H1 (cell line): ENCODE results near the gene MYLK3. TPM values are rescaled to one million over a fixed set of nuclear protein-coding genes. Genes with fewer than 3 reads are reported as not detected.

Experiments
- CTCF ChIA-PET: fragments of 300-600 bp; sonication (Branson Sonifier 250); formaldehyde crosslinking; loops from one replicate; lab custom pipeline; 2021; ENCODE audit not compliant: partially characterized antibody; lab: Charles Lee
- POLR2A ChIA-PET: fragments of 300-600 bp; sonication (Branson Sonifier 250); formaldehyde crosslinking; loops from one replicate; lab custom pipeline; 2021; ENCODE audit warnings: inconsistent platforms; ENCODE audit not compliant: partially characterized antibody; lab: Charles Lee
- DNase-seq, 2 experiments: peaks; one replicate each; pipeline versions ENCODE4 v3.0.0 to v3.0.0-alpha.2; 2010 to 2022; ENCODE audit warnings: low spot score in 2 of 2, low read depth in 1 of 2, mixed read lengths in 1 of 2
- FAIRE-seq: peaks from 2 replicates; lab custom pipeline; 2011; peaks lifted over from hg19 to GRCh38; lab: Jason Lieb, UNC
- H2AFZ ChIP-seq: 2 replicates; pipeline ENCODE4 v1.8.1; 2012; ENCODE audit warnings: low read length, inconsistent platforms
- H2AK5ac ChIP-seq: 2 replicates; pipeline ENCODE4 v1.6.1; 2013; ENCODE audit warnings: low read depth, low read length
- H2BK120ac ChIP-seq: replicated peaks from 2 replicates; pipeline ENCODE3; 2013; ENCODE audit warnings: low read depth, low read length, inconsistent platforms
- H2BK12ac ChIP-seq: 2 replicates; pipeline ENCODE4 v1.6.1; 2013; ENCODE audit warnings: low read depth, low read length
- H2BK15ac ChIP-seq: 2 replicates; pipeline ENCODE4 v1.6.1; 2013; ENCODE audit warnings: low read length
- H2BK20ac ChIP-seq: 2 replicates; pipeline ENCODE4 v1.6.1; 2013; ENCODE audit warnings: low read length
- H2BK5ac ChIP-seq: 2 replicates; pipeline ENCODE4 v1.6.1; 2013; ENCODE audit warnings: low read depth, low read length
- H3K14ac ChIP-seq: 2 replicates; pipeline ENCODE4 v1.6.1; 2013; ENCODE audit warnings: inconsistent platforms; ENCODE audit not compliant: insufficient read length
- H3K18ac ChIP-seq: 2 replicates; pipeline ENCODE4 v1.6.1; 2013; ENCODE audit warnings: low read length; ENCODE audit errors: extremely low read depth
- H3K23ac ChIP-seq: 2 replicates; pipeline ENCODE4 v1.6.1; 2013; ENCODE audit warnings: inconsistent platforms; ENCODE audit not compliant: insufficient read length
- H3K23me2 ChIP-seq: 2 replicates; pipeline ENCODE4 v1.6.1; 2013; ENCODE audit warnings: low read depth, low read length
- H3K27ac ChIP-seq: 2 replicates; pipeline ENCODE4 v1.6.1; 2011; ENCODE audit warnings: low read depth, low read length, inconsistent platforms
- H3K27me3 ChIP-seq, 4 experiments: replicated peaks in 1 of 4; 1 replicate in 1 of 4; 2 replicates in 3 of 4; pipeline versions ENCODE4 v1.6.1 to v1.8.1; 2011 to 2013; ENCODE audit warnings: low read length in 3 of 4, mild to moderate bottlenecking in 3 of 4, inconsistent platforms in 2 of 4, mixed read lengths in 2 of 4, moderate library complexity in 1 of 4; ENCODE audit not compliant: control insufficient read depth in 3 of 4, insufficient read depth in 3 of 4; ENCODE audit errors: extremely low read depth in 1 of 4
- H3K36me3 ChIP-seq, 4 experiments: 2 replicates each; pipeline versions ENCODE4 v1.6.1 to v1.8.1; 2011 to 2013; ENCODE audit warnings: mild to moderate bottlenecking in 4 of 4, low read length in 3 of 4, moderate library complexity in 2 of 4, control low read depth in 1 of 4, inconsistent platforms in 1 of 4; ENCODE audit not compliant: insufficient read depth in 4 of 4, control insufficient read depth in 2 of 4
- H3K4ac ChIP-seq: replicated peaks from 2 replicates; pipeline ENCODE3; 2013; ENCODE audit warnings: low read length, low read depth, mixed read lengths, inconsistent platforms; ENCODE audit not compliant: insufficient read length
- H3K4me1 ChIP-seq, 4 experiments: replicated peaks in 1 of 4; 1 replicate in 1 of 4; 2 replicates in 3 of 4; pipeline versions ENCODE4 v1.6.1 to v1.8.1; 2011 to 2013; ENCODE audit warnings: low read length in 3 of 4, inconsistent platforms in 2 of 4, mixed read lengths in 1 of 4; ENCODE audit not compliant: insufficient read depth in 4 of 4, control insufficient read depth in 3 of 4
- H3K4me2 ChIP-seq, 2 experiments: 2 replicates each; pipeline versions ENCODE4 v1.6.1 to v1.8.1; 2011 to 2013; ENCODE audit warnings: low read depth in 2 of 2, low read length in 2 of 2, control low read depth in 1 of 2, inconsistent platforms in 1 of 2, mild to moderate bottlenecking in 1 of 2; ENCODE audit not compliant: insufficient read depth in 1 of 2
- H3K4me3 ChIP-seq, 4 experiments: fragments of 200-600, 300-600 bp in 1 of 4; sonication (generic), shearing (Covaris generic), sonication (Bioruptor Twin) in 1 of 4; 2 replicates each; pipeline versions ENCODE4 v1.5.1 to v1.8.1; 2011 to 2016; ENCODE audit warnings: low read length in 4 of 4, low read depth in 3 of 4, control low read depth in 2 of 4, inconsistent platforms in 2 of 4, mild to moderate bottlenecking in 2 of 4, mixed read lengths in 1 of 4, moderate library complexity in 1 of 4; ENCODE audit not compliant: insufficient read depth in 2 of 4; ENCODE audit errors: extremely low read depth in 1 of 4
- H3K56ac ChIP-seq: replicated peaks from 2 replicates; pipeline ENCODE3; 2013; ENCODE audit warnings: low read depth, mild to moderate bottlenecking, mixed read lengths, low read length, inconsistent platforms; ENCODE audit not compliant: insufficient read length
- H3K79me1 ChIP-seq: 2 replicates; pipeline ENCODE4 v1.6.1; 2013; ENCODE audit warnings: low read depth, low read length, control low read depth
- H3K79me2 ChIP-seq, 2 experiments: 2 replicates each; pipeline versions ENCODE4 v1.6.1 to v1.8.1; 2012 to 2013; ENCODE audit warnings: low read length in 2 of 2, mild to moderate bottlenecking in 2 of 2, inconsistent platforms in 1 of 2; ENCODE audit not compliant: insufficient read depth in 2 of 2, control insufficient read depth in 1 of 2
- H3K9ac ChIP-seq, 4 experiments: replicated peaks in 1 of 4; 1 replicate in 1 of 4; 2 replicates in 3 of 4; pipeline versions ENCODE4 v1.6.1 to v1.8.1; 2011 to 2013; ENCODE audit warnings: low read depth in 3 of 4, low read length in 3 of 4, control low read depth in 2 of 4, mild to moderate bottlenecking in 2 of 4, moderate library complexity in 2 of 4, inconsistent platforms in 1 of 4; ENCODE audit errors: extremely low read depth in 1 of 4
- H3K9me3 ChIP-seq, 2 experiments: 2 replicates each; pipeline versions ENCODE4 v1.6.1 to v1.8.1; 2012 to 2013; ENCODE audit warnings: mild to moderate bottlenecking in 2 of 2, moderate library complexity in 2 of 2, control low read depth in 1 of 2, inconsistent platforms in 1 of 2, low read depth in 1 of 2, low read length in 1 of 2, mixed read lengths in 1 of 2; ENCODE audit not compliant: insufficient read depth in 2 of 2
- H4K20me1 ChIP-seq, 2 experiments: replicated peaks in 1 of 2; 2 replicates each; pipeline versions ENCODE3 to v1.8.1; 2011 to 2013; ENCODE audit warnings: inconsistent platforms in 2 of 2, low read length in 2 of 2, mild to moderate bottlenecking in 1 of 2; ENCODE audit not compliant: insufficient read depth in 2 of 2, control insufficient read depth in 1 of 2
- H4K5ac ChIP-seq: 2 replicates; pipeline ENCODE4 v1.6.1; 2013; ENCODE audit warnings: low read length, low read depth, mixed read lengths, inconsistent platforms; ENCODE audit not compliant: insufficient read length
- H4K8ac ChIP-seq: 2 replicates; pipeline ENCODE4 v1.8.0; 2013; ENCODE audit warnings: mild to moderate bottlenecking, moderate library complexity, low read length, inconsistent platforms; ENCODE audit not compliant: insufficient read depth; ENCODE audit errors: extremely low read depth
- H4K91ac ChIP-seq: replicated peaks from 2 replicates; pipeline ENCODE3; 2013; ENCODE audit warnings: low read length, mixed read lengths, inconsistent platforms; ENCODE audit not compliant: insufficient read length
- BACH1 ChIP-seq: IDR thresholded peaks from 2 replicates; pipeline ENCODE4 v1.6.1; 2012; ENCODE audit warnings: low read length, improper control_type of control experiment
- CHD2 ChIP-seq: IDR thresholded peaks from 2 replicates; pipeline ENCODE4 v1.6.1; 2012; ENCODE audit warnings: low read length, improper control_type of control experiment
- FOSL1 ChIP-seq: IDR thresholded peaks from 2 replicates; pipeline ENCODE4 v1.6.1; 2011; ENCODE audit warnings: mild to moderate bottlenecking, low read depth, low read length, moderate library complexity; ENCODE audit not compliant: insufficient read depth
- KDM5A ChIP-seq: fragments of 200-600 bp; IDR thresholded peaks from 2 replicates; pipeline ENCODE4 v1.7.1; 2012; ENCODE audit warnings: mild to moderate bottlenecking, low read length, inconsistent platforms, mixed read lengths
- POLR2AphosphoS5 ChIP-seq: IDR thresholded peaks from 2 replicates; pipeline ENCODE4 v1.6.1; 2011; ENCODE audit warnings: low read depth, low read length
- WGBS, 2 experiments: shearing (Covaris generic) in 1 of 2; methylation state at CpG; one replicate each; pipeline versions ENCODE4 v1.1.6 to v1.1.7; 2013 to 2015; ENCODE audit warnings: low lambda C conversion rate in 2 of 2, mixed read lengths in 2 of 2, inconsistent platforms in 1 of 2, low coverage in 1 of 2, missing lambda C conversion rate in 1 of 2; ENCODE audit not compliant: insufficient replicate concordance in 2 of 2, insufficient coverage in 1 of 2, insufficient read length in 1 of 2; ENCODE audit errors: extremely low coverage in 1 of 2, missing lambda C conversion rate in 1 of 2; 5-methylcytosine and 5-hydroxymethylcytosine counted together
- polyA plus RNA-seq, 7 experiments: library from polyadenylated mRNA; depleted of rRNA in 3 of 7; stranded (reverse) in 5 of 7; unstranded in 2 of 7; fragments of >200 nt in 5 of 7; fragments of 200-250 nt in 2 of 7; gene quantifications; 1 replicate in 5 of 7; 2 replicates in 1 of 7; 4 replicates in 1 of 7; pipeline versions ENCODE4 v1.2.1 to v1.2.3, GENCODE V29; 2011 to 2013; ENCODE audit warnings: missing spikeins in 2 of 7, mixed read lengths in 2 of 7
- total RNA-seq: library from RNA; stranded (reverse); fragmentation: NEBNext Ultra II Directional; extraction: Animal tissue kit (Norgen Biotek cat#: 25700); gene quantifications from 2 replicates; pipeline ENCODE4 v1.2.1, GENCODE V29; 2021

Gene MYLK3
- total and polyA plus RNA-seq, 2 of the 8 experiments (the other 6 are each of a cell fraction or from before 2014, with no cell fraction given) = 0.14 to 0.35 TPM

DNA sequence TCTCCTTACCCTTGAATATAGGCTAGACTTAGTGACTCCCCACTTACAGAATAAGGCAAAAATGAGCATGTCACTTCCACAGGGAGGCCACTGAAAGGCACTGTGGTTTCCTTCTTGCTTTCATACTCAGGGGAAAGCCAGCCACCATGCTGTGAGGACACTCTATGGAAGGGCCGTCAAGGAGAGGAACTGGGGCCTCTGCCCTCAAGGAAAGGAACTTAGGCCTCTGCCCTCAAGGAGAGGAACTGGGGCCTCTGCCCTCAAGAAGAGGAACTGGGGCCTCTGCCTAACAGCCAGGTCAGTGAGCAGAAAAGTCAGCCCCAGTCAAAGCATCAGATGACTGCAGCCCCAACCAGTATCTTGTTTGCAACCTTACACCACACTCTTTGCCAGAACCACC lies 89.2 kb downstream of the MYLK3 start:
- no peak overlapping the region for H2AK5ac ChIP-seq
- CTCF ChIA-PET = interaction anchor here (1.1 to 2.6 kb wide), 3 partner anchors 9 to 11 kb away, joined by 3 to 10 read pairs (median 3); no protein-coding TSS in a partner anchor

More for the DNA sequence above, 89.2 kb downstream of the MYLK3 start:
- no peak overlapping the region for H4K91ac ChIP-seq
- H3K14ac ChIP-seq = no peak overlapping the region
- H2BK20ac ChIP-seq = no peak overlapping the region
- FAIRE-seq (no peak), DNase-seq (no peak)
- no peak overlapping the region for H2BK120ac ChIP-seq
- no peak overlapping the region for H3K23ac ChIP-seq
- H3K79me1 ChIP-seq = no peaks in the 10 kb centered on the region
- no peak overlapping the region for H3K18ac ChIP-seq
- WGBS, 2 experiments = 77% methylated on average over 1 of the region's 1 CpG; no CpG with 5 or more reads in 1 of the 2 experiments
- no peaks in the 10 kb centered on the region for H3K4me1 ChIP-seq
- H3K36me3 ChIP-seq = peaks cover 8 to 35% (median 22%) of the 10 kb centered on the region in 4 experiments
- H3K56ac ChIP-seq = no peak overlapping the region
- no peaks in the 10 kb centered on the region for H4K20me1 ChIP-seq
- no peaks in the 10 kb centered on the region; a peak in 1 of 4 replicates for H3K9me3 ChIP-seq
- no peak overlapping the region for H3K9ac ChIP-seq
- no peaks in the 10 kb centered on the region for H3K79me2 ChIP-seq
- H2BK5ac ChIP-seq = no peak overlapping the region
- H4K5ac ChIP-seq = no peak overlapping the region
- TF ChIP-seq KDM5A = no peak
- TF ChIP-seq BACH1 = no peak
- TF ChIP-seq POLR2AphosphoS5 = no peak
- no peak for TF ChIP-seq FOSL1
- TF ChIP-seq CHD2 = no peak
- H3K23me2 ChIP-seq = no peaks in the 10 kb centered on the region
- H3K27ac ChIP-seq = no peak overlapping the region
- H2BK15ac ChIP-seq = no peak overlapping the region
- H3K27me3 ChIP-seq = no peaks in the 10 kb centered on the region
- no peak overlapping the region for H4K8ac ChIP-seq
- no peak overlapping the region for H3K4me2 ChIP-seq
- H3K4me3 ChIP-seq = no peak overlapping the region
- H2BK12ac ChIP-seq = no peak overlapping the region
- H2AFZ ChIP-seq = no peak overlapping the region
- POLR2A ChIA-PET = interaction anchor here (0.6 kb wide), 1 partner anchor 128 kb away, joined by 3 read pairs; no protein-coding TSS in a partner anchor
- no peak overlapping the region for H3K4ac ChIP-seq
